D721Med (cell line): Measurements from ENCODE around the gene CDHR2.

Source experiments
- DNase-seq: peaks from one replicate; pipeline ENCODE4 v3.0.0; 2011; ENCODE audit warnings: low spot score; ENCODE audit not compliant: insufficient read length
- FAIRE-seq: peaks from 2 replicates; lab custom pipeline; 2011; peaks lifted over from hg19 to GRCh38; lab: Jason Lieb, UNC
- CTCF ChIP-seq: IDR thresholded peaks from 2 replicates; pipeline ENCODE4 v1.5.1; 2012; ENCODE audit warnings: mild to moderate bottlenecking, control low read depth; ENCODE audit not compliant: insufficient read depth; ENCODE audit errors: missing control alignments

CDHR2 gene

GRCh38 chr5:176559683-176560082 lies 10.5 kb downstream of the CDHR2 start:
- FAIRE-seq: no peak
- no peak for DNase-seq
- TF ChIP-seq CTCF: no peak

GRCh38 chr5:176560364-176560763 lies 11.2 kb downstream of the CDHR2 start:
- TF ChIP-seq CTCF: no peak
- FAIRE-seq (no peak), DNase-seq (no peak)

- no peak for DNase-seq
- FAIRE-seq: no peak
- TF ChIP-seq CTCF: no peak
Observed at GRCh38 chr5:176561259-176561658, 12.1 kb downstream of the CDHR2 start.

GRCh38 chr5:176562189-176562588 lies 13.0 kb downstream of the CDHR2 start:
- no peak for TF ChIP-seq CTCF
- no peak for FAIRE-seq
- DNase-seq: no peak

- FAIRE-seq (no peak), DNase-seq (no peak)
- no peak for TF ChIP-seq CTCF
Observed at GRCh38 chr5:176564002-176564401, 14.9 kb downstream of the CDHR2 start.

GRCh38 chr5:176565760-176566288 lies 16.7 kb downstream of the CDHR2 start:
- no peak for FAIRE-seq
- TF ChIP-seq CTCF: no peak
- DNase-seq: no peak

GRCh38 chr5:176568657-176569056 lies 19.5 kb downstream of the CDHR2 start:
- TF ChIP-seq CTCF: no peak
- DNase-seq: no peak
- no peak for FAIRE-seq
